PFSK-1 (cell line): ENCODE data around the gene TTC28.

ENCODE experiments used
- FOXP2 ChIP-seq: optimal IDR thresholded peaks from 2 replicates; pipeline ENCODE3; 2011; ENCODE audit warnings: borderline replicate concordance, control low read depth, inconsistent platforms; ENCODE audit not compliant: insufficient read depth; ENCODE audit errors: extremely low read length, extremely low read depth
- POLR2AphosphoS5 ChIP-seq: IDR thresholded peaks from 2 replicates; pipeline ENCODE4 v1.6.1; 2012; ENCODE audit warnings: low read depth, mild to moderate bottlenecking, control low read depth, low read length, moderate library complexity
- SIN3A ChIP-seq: IDR thresholded peaks from 2 replicates; pipeline ENCODE4 v1.6.1; 2012; ENCODE audit warnings: mild to moderate bottlenecking, low read length, moderate library complexity, borderline replicate concordance; ENCODE audit not compliant: insufficient read depth
- TAF1 ChIP-seq: IDR thresholded peaks from 2 replicates; pipeline ENCODE4 v1.6.1; 2012; ENCODE audit warnings: low read length, control low read depth, borderline replicate concordance; ENCODE audit not compliant: insufficient read depth
- TF ChIP-seq, protein P1 (sequence below), 2 experiments: IDR thresholded peaks; 2 replicates each; pipeline versions ENCODE4 v1.6.1 to v1.8.0; 2011 to 2012; ENCODE audit warnings: low read depth in 2 of 2, low read length in 2 of 2, control low read depth in 1 of 2, inconsistent platforms in 1 of 2, mild to moderate bottlenecking in 1 of 2, moderate library complexity in 1 of 2; ENCODE audit not compliant: insufficient read depth in 1 of 2

DNA sequence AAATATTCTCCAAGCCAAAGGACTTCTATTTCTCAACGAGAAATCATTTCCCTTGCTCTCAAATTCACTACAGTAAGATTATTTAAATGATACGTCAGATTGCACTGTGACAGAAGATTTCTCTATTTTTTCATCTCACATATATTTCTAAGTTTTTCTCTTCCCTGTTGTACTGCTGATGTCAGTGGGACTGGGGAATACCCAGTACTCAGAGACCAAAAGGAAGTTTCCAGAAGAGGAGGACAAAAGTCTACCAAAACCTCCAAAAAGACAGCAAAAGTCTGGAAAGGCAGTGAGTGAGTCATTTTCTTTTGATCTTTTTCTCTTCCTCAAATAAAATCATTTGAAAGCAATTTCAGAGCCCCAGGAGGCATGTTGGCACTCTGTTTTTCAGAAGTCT, 610.8 kb downstream of the TTC28 start:
- TF ChIP-seq, protein P1, sequence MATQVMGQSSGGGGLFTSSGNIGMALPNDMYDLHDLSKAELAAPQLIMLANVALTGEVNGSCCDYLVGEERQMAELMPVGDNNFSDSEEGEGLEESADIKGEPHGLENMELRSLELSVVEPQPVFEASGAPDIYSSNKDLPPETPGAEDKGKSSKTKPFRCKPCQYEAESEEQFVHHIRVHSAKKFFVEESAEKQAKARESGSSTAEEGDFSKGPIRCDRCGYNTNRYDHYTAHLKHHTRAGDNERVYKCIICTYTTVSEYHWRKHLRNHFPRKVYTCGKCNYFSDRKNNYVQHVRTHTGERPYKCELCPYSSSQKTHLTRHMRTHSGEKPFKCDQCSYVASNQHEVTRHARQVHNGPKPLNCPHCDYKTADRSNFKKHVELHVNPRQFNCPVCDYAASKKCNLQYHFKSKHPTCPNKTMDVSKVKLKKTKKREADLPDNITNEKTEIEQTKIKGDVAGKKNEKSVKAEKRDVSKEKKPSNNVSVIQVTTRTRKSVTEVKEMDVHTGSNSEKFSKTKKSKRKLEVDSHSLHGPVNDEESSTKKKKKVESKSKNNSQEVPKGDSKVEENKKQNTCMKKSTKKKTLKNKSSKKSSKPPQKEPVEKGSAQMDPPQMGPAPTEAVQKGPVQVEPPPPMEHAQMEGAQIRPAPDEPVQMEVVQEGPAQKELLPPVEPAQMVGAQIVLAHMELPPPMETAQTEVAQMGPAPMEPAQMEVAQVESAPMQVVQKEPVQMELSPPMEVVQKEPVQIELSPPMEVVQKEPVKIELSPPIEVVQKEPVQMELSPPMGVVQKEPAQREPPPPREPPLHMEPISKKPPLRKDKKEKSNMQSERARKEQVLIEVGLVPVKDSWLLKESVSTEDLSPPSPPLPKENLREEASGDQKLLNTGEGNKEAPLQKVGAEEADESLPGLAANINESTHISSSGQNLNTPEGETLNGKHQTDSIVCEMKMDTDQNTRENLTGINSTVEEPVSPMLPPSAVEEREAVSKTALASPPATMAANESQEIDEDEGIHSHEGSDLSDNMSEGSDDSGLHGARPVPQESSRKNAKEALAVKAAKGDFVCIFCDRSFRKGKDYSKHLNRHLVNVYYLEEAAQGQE (IDR thresholded peaks at IDR 0.05; ENCODE audit: insufficient read depth in 1 of 2, low read depth in 2 of 2, low read length in 2 of 2): no peak
- TF ChIP-seq TAF1 (no peak), POLR2AphosphoS5 (no peak), SIN3A (no peak), FOXP2 (no peak)
